OCI-LY3 (cell line): Measurements from ENCODE around the gene NR6A1.

Source experiments
- H2AFZ ChIP-seq: fragments of 200-600, 300-600 bp; shearing (Covaris generic); 2 replicates; pipeline ENCODE4 v1.6.0; 2014; ENCODE audit warnings: antibody characterized with exemption, low read depth, low read length
- H3K27ac ChIP-seq: fragments of 200-600, 300-600 bp; sonication (generic); 2 replicates; pipeline ENCODE4 v1.5.1; 2014; ENCODE audit warnings: mild to moderate bottlenecking, low read length, moderate library complexity, mixed read lengths
- H3K27me3 ChIP-seq: fragments of 200-600, 300-600 bp; sonication (generic); 2 replicates; pipeline ENCODE4 v1.6.1; 2014; ENCODE audit warnings: low read depth, low read length, mixed read lengths
- H3K36me3 ChIP-seq: fragments of 200-600, 300-600 bp; sonication (generic); replicated peaks from 2 replicates; pipeline ENCODE3; 2014; ENCODE audit warnings: low read depth, low read length, mixed read lengths
- H3K4me1 ChIP-seq: fragments of 300-600, 200-600 bp; sonication (generic); 2 replicates; pipeline ENCODE4 v1.6.1; 2014; ENCODE audit warnings: low read length, mixed read lengths
- H3K4me2 ChIP-seq: fragments of 200-600, 300-600 bp; sonication (generic); 2 replicates; pipeline ENCODE4 v1.6.1; 2014; ENCODE audit warnings: low read length, mixed read lengths
- H3K4me3 ChIP-seq: fragments of 300-600, 200-600 bp; sonication (generic); 2 replicates; pipeline ENCODE4 v1.5.1; 2014; ENCODE audit warnings: antibody characterized with exemption, mild to moderate bottlenecking, low read length, moderate library complexity
- H3K79me2 ChIP-seq: fragments of 300-600, 200-600 bp; shearing (Covaris generic); 2 replicates; pipeline ENCODE4 v1.6.1; 2014; ENCODE audit warnings: mild to moderate bottlenecking, low read length, mixed read lengths
- H3K9ac ChIP-seq: fragments of 300-600, 200-600 bp; shearing (Covaris generic); 2 replicates; pipeline ENCODE4 v1.6.0; 2014; ENCODE audit warnings: mild to moderate bottlenecking, low read length, moderate library complexity
- H3K9me3 ChIP-seq: fragments of 200-600, 300-600 bp; shearing (Covaris generic); 2 replicates; pipeline ENCODE4 v1.6.1; 2014; ENCODE audit warnings: low read length, mixed read lengths; ENCODE audit not compliant: insufficient read depth
- H4K20me1 ChIP-seq: fragments of 200-600, 300-600 bp; sonication (generic); 2 replicates; pipeline ENCODE4 v1.6.1; 2016; ENCODE audit warnings: low read length, mixed read lengths; ENCODE audit not compliant: insufficient read depth
- CTCF ChIP-seq: fragments of 200-600, 300-600 bp; sonication (generic); IDR thresholded peaks from 2 replicates; pipeline ENCODE4 v1.5.1; 2014; ENCODE audit warnings: antibody characterized with exemption, low read length, low read depth
- EZH2phosphoT487 ChIP-seq: fragments of 200-600 bp; shearing (Covaris generic); IDR thresholded peaks from 2 replicates; pipeline ENCODE4 v1.6.1; 2018; ENCODE audit warnings: antibody characterized with exemption, mixed run types, low read depth

Gene NR6A1

GRCh38 chr9:124502711-124503702 is 268.1 kb downstream of the NR6A1 start:
- Histone ChIP-seq H3K4me2 (no peak overlapping the region), H3K9me3 (no peaks in the 10 kb centered on the region), H3K27me3 (no peaks in the 10 kb centered on the region), H4K20me1 (no peaks in the 10 kb centered on the region), H3K4me3 (no peak overlapping the region), H3K79me2 (no peaks in the 10 kb centered on the region), H2AFZ (no peak overlapping the region), H3K9ac (no peak overlapping the region), H3K4me1 (peaks cover 6% of the 10 kb centered on the region; the same call in 1 of the 2 replicates), H3K27ac (no peak overlapping the region), H3K36me3 (no peaks in the 10 kb centered on the region)
- TF ChIP-seq CTCF = no peak
- TF ChIP-seq EZH2phosphoT487 = no peak

DNA sequence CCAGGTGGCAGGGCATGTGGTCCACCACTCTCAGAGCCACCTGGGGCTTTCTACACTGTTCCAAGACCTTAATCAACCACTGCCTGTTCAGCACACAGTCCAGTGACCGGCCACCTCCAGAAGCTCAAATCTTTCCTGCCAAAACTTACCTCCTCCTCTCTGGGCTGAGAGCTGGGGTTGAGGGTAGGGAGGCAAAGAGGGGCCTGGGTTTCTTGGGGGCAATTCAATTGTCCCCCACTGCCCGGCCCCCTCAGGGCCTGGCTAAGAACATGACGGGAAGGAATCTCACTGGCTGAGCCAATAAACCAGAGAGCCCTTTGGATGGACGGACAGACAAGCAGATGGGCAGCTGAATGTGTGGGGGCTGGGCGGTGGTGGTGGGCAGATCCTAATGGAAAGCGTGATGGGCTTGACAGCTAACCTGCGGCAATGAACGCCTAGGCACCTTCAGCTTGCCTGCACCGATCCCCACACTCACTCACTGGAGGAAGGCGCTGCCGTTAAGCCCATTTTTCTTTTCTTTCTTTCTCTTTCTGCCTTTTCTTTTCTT is 269.3 kb downstream of the NR6A1 start:
- peaks cover 6% of the 10 kb centered on the region; the same call in 1 of the 2 replicates for H3K4me1 ChIP-seq
- no peaks in the 10 kb centered on the region for H3K9me3 ChIP-seq
- H2AFZ ChIP-seq = no peak overlapping the region
- no peaks in the 10 kb centered on the region for H4K20me1 ChIP-seq
- H3K9ac ChIP-seq = no peak overlapping the region
- H3K27ac ChIP-seq = no peak overlapping the region
- TF ChIP-seq CTCF (no peak), EZH2phosphoT487 (no peak)
- no peak overlapping the region for H3K4me3 ChIP-seq
- no peaks in the 10 kb centered on the region for H3K27me3 ChIP-seq
- H3K79me2 ChIP-seq = no peaks in the 10 kb centered on the region
- no peak overlapping the region for H3K4me2 ChIP-seq
- no peaks in the 10 kb centered on the region for H3K36me3 ChIP-seq

- Histone ChIP-seq H3K4me1 (peaks cover 6% of the 10 kb centered on the region; the same call in 1 of the 2 replicates), H3K4me3 (no peak overlapping the region), H3K9ac (no peak overlapping the region), H3K4me2 (no peak overlapping the region; the same call in 1 of the 2 replicates), H3K27ac (no peak overlapping the region), H3K9me3 (no peaks in the 10 kb centered on the region), H4K20me1 (no peaks in the 10 kb centered on the region), H3K36me3 (no peaks in the 10 kb centered on the region), H3K79me2 (no peaks in the 10 kb centered on the region), H3K27me3 (no peaks in the 10 kb centered on the region), H2AFZ (no peak overlapping the region)
- no peak for TF ChIP-seq CTCF
- TF ChIP-seq EZH2phosphoT487 = no peak
These were observed 270.1 kb downstream of the NR6A1 start for GRCh38 chr9:124500796-124501611.
